Neuronal stem cell (in vitro differentiated cells): ENCODE results near the gene POLR3H.
A peak's percentile ranks its signal among the peaks of the same experiment; 100 is the strongest.

Experiments used
- DNase-seq: peaks from one replicate; pipeline ENCODE4 v3.0.0-alpha.2; 2013; ENCODE audit warnings: low spot score
- H2AFZ ChIP-seq: one replicate; pipeline ENCODE4 v1.6.1; 2013; ENCODE audit warnings: mild to moderate bottlenecking, low read length, inconsistent platforms
- H2AK5ac ChIP-seq: 2 replicates; pipeline ENCODE4 v1.6.1; 2013; ENCODE audit warnings: low read depth, mild to moderate bottlenecking, inconsistent platforms, low read length, moderate library complexity, mixed read lengths
- H2BK120ac ChIP-seq: 2 replicates; pipeline ENCODE4 v1.6.1; 2013; ENCODE audit warnings: low read depth, mild to moderate bottlenecking, inconsistent platforms, low read length, moderate library complexity, mixed read lengths
- H2BK12ac ChIP-seq: one replicate; pipeline ENCODE4 v1.6.1; 2013; ENCODE audit warnings: low read length, inconsistent platforms
- H2BK15ac ChIP-seq: 2 replicates; pipeline ENCODE4 v1.6.1; 2013; ENCODE audit warnings: mild to moderate bottlenecking, low read length, inconsistent platforms, mixed read lengths
- H2BK5ac ChIP-seq: one replicate; pipeline ENCODE4 v1.6.1; 2013; ENCODE audit warnings: inconsistent platforms, mild to moderate bottlenecking, low read length, moderate library complexity
- H3K14ac ChIP-seq: one replicate; pipeline ENCODE4 v1.6.1; 2013; ENCODE audit warnings: low read length, inconsistent platforms
- H3K18ac ChIP-seq: 2 replicates; pipeline ENCODE4 v1.6.1; 2013; ENCODE audit warnings: low read length, inconsistent platforms
- H3K23ac ChIP-seq: 2 replicates; pipeline ENCODE4 v1.6.1; 2013; ENCODE audit warnings: low read depth, mild to moderate bottlenecking, mixed read lengths, low read length, inconsistent platforms; ENCODE audit not compliant: poor library complexity
- H3K27ac ChIP-seq: replicated peaks from 3 replicates; pipeline ENCODE4 v1.5.1; 2013; ENCODE audit warnings: low read length, inconsistent platforms
- H3K27me3 ChIP-seq, 3 experiments: 2 replicates each; pipeline ENCODE4 v1.6.1; 2013; ENCODE audit warnings: low read length in 3 of 3, mild to moderate bottlenecking in 2 of 3, inconsistent platforms in 1 of 3, low read depth in 1 of 3, mixed read lengths in 1 of 3, moderate library complexity in 1 of 3; ENCODE audit not compliant: control insufficient read depth in 3 of 3, insufficient read depth in 3 of 3
- H3K36me3 ChIP-seq, 2 donors: replicated peaks in 1 of 2; 2 replicates each; pipeline ENCODE4 v1.6.1; 2013; ENCODE audit warnings: low read length in 2 of 2; ENCODE audit not compliant: control insufficient read depth in 2 of 2, insufficient read depth in 2 of 2
- H3K4ac ChIP-seq: 2 replicates; pipeline ENCODE4 v1.6.1; 2013; ENCODE audit warnings: inconsistent platforms, mild to moderate bottlenecking, low read length, moderate library complexity
- H3K4me1 ChIP-seq, 2 donors: 1 replicate in 1 of 2; 2 replicates in 1 of 2; pipeline ENCODE4 v1.6.1; 2013; ENCODE audit warnings: low read length in 2 of 2, low read depth in 1 of 2; ENCODE audit not compliant: control insufficient read depth in 2 of 2, insufficient read depth in 1 of 2
- H3K4me2 ChIP-seq: one replicate; pipeline ENCODE4 v1.6.1; 2013; ENCODE audit warnings: mild to moderate bottlenecking, low read length, inconsistent platforms; ENCODE audit not compliant: insufficient read depth, poor library complexity, severe bottlenecking
- H3K4me3 ChIP-seq, 2 donors: 2 replicates each; pipeline ENCODE4 v1.5.1; 2013; ENCODE audit warnings: low read length in 2 of 2, mild to moderate bottlenecking in 2 of 2, inconsistent platforms in 1 of 2, moderate library complexity in 1 of 2
- H3K79me1 ChIP-seq: one replicate; pipeline ENCODE4 v1.6.1; 2013; ENCODE audit warnings: low read depth, mild to moderate bottlenecking, inconsistent platforms, low read length, moderate library complexity
- H3K9ac ChIP-seq: one replicate; pipeline ENCODE4 v1.6.1; 2013; ENCODE audit warnings: mild to moderate bottlenecking, low read depth, low read length, inconsistent platforms; ENCODE audit not compliant: poor library complexity
- H3K9me3 ChIP-seq, 2 donors: replicated peaks in 1 of 2; 2 replicates each; pipeline versions ENCODE3 to v1.6.1; 2013; ENCODE audit warnings: low read length in 2 of 2, mild to moderate bottlenecking in 2 of 2, inconsistent platforms in 1 of 2, low read depth in 1 of 2, mixed read lengths in 1 of 2, moderate library complexity in 1 of 2; ENCODE audit not compliant: control insufficient read depth in 2 of 2, insufficient read depth in 1 of 2
- H4K8ac ChIP-seq: one replicate; pipeline ENCODE4 v1.6.1; 2013; ENCODE audit warnings: low read depth, mild to moderate bottlenecking, inconsistent platforms, low read length, moderate library complexity
- H4K91ac ChIP-seq: one replicate; pipeline ENCODE4 v1.6.1; 2013; ENCODE audit warnings: low read length, low read depth, mild to moderate bottlenecking, inconsistent platforms; ENCODE audit not compliant: poor library complexity
- WGBS, 2 donors: extraction: QIAGEN DNeasy Blood & Tissue Kit; methylation state at CpG; one replicate each; pipeline ENCODE4 v1.1.7; 2013; ENCODE audit warnings: missing lambda C conversion rate in 2 of 2, mixed read lengths in 1 of 2; ENCODE audit not compliant: insufficient read length in 2 of 2, insufficient replicate concordance in 1 of 2; ENCODE audit errors: extremely low coverage in 2 of 2; 5-methylcytosine and 5-hydroxymethylcytosine counted together

The POLR3H gene

GRCh38 chr22:41521126-41521525 is 23.1 kb downstream of the POLR3H start:
- no peak overlapping the region for H3K23ac ChIP-seq

GRCh38 chr22:41518048-41518347 is 26.3 kb downstream of the POLR3H start:
- no peak overlapping the region for H4K8ac ChIP-seq
- peaks cover 34 to 64% of the 10 kb centered on the region in 2 donors for H3K36me3 ChIP-seq
- no peak overlapping the region for H3K27ac ChIP-seq
- DNase-seq = no peak
- H3K23ac ChIP-seq = no peak overlapping the region
- H3K4me1 ChIP-seq = peaks cover under 1 to 5% of the 10 kb centered on the region in 2 donors
- H3K4me3 ChIP-seq = no peak overlapping the region
- no peaks in the 10 kb centered on the region for H3K9me3 ChIP-seq
- no peak overlapping the region for H4K91ac ChIP-seq
- H2AK5ac ChIP-seq = no peak overlapping the region
- H3K79me1 ChIP-seq = peaks cover 3% of the 10 kb centered on the region
- no CpG with 5 or more reads among the region's 7 CpGs for WGBS, 2 donors
- no peak overlapping the region for H2BK15ac ChIP-seq
- H2BK120ac ChIP-seq = no peak overlapping the region
- no peaks in the 10 kb centered on the region for H3K27me3 ChIP-seq
- no peak overlapping the region for H3K4me2 ChIP-seq
- no peak overlapping the region for H2AFZ ChIP-seq
- H3K9ac ChIP-seq = peak overlapping the region; percentile 71
- H2BK12ac ChIP-seq = no peak overlapping the region
- no peak overlapping the region for H3K4ac ChIP-seq
- no peak overlapping the region for H3K18ac ChIP-seq
- H3K14ac ChIP-seq = no peak overlapping the region
- H2BK5ac ChIP-seq = no peak overlapping the region

More at GRCh38 chr22:41521126-41521525, 23.1 kb downstream of the POLR3H start:
- no peak for DNase-seq
- Histone ChIP-seq H2BK12ac (no peak overlapping the region), H2BK15ac (no peak overlapping the region), H2AK5ac (no peak overlapping the region), H3K4me3 (no peak overlapping the region), H3K9me3 (peaks cover 0 to 1% of the 10 kb centered on the region in 2 donors), H3K9ac (no peak overlapping the region), H3K4ac (no peak overlapping the region), H3K18ac (no peak overlapping the region), H4K8ac (no peak overlapping the region), H2AFZ (no peak overlapping the region), H3K27me3 (no peaks in the 10 kb centered on the region), H3K4me2 (no peak overlapping the region), H3K79me1 (peaks cover 9% of the 10 kb centered on the region), H3K27ac (no peak overlapping the region), H2BK120ac (no peak overlapping the region), H3K4me1 (no peaks in the 10 kb centered on the region), H4K91ac (no peak overlapping the region), H3K14ac (no peak overlapping the region), H2BK5ac (no peak overlapping the region), H3K36me3 (peaks cover 31 to 64% of the 10 kb centered on the region in 2 donors)
- WGBS, 2 donors = no CpG with 5 or more reads among the region's 3 CpGs

- Histone ChIP-seq H3K9ac (no peak overlapping the region), H3K4me1 (peaks cover 4 to 10% of the 10 kb centered on the region in 2 donors), H3K18ac (peak overlapping the region; percentile 7), H3K4me2 (no peak overlapping the region), H2BK120ac (no peak overlapping the region), H2AFZ (no peak overlapping the region), H3K4ac (no peak overlapping the region), H3K79me1 (peaks cover 3% of the 10 kb centered on the region), H3K23ac (no peak overlapping the region), H2BK12ac (no peak overlapping the region), H3K9me3 (no peaks in the 10 kb centered on the region), H3K4me3 (no peak overlapping the region), H4K91ac (no peak overlapping the region), H2BK5ac (no peak overlapping the region), H3K36me3 (peaks cover 34 to 64% of the 10 kb centered on the region in 2 donors), H3K27me3 (no peaks in the 10 kb centered on the region), H4K8ac (no peak overlapping the region), H2AK5ac (no peak overlapping the region), H3K14ac (no peak overlapping the region), H2BK15ac (no peak overlapping the region), H3K27ac (no peak overlapping the region)
- WGBS, 2 donors = no CpG with 5 or more reads among the region's 22 CpGs
- DNase-seq = peak; percentile 57
These were observed 26.9 kb downstream of the POLR3H start for GRCh38 chr22:41517172-41518047.

GRCh38 chr22:41516462-41516861 is 27.8 kb downstream of the POLR3H start:
- WGBS, 2 donors = no CpG with 5 or more reads among the region's 8 CpGs
- Histone ChIP-seq H3K27ac (no peak overlapping the region), H3K14ac (no peak overlapping the region), H2BK120ac (no peak overlapping the region), H3K4me1 (peaks cover 4 to 13% of the 10 kb centered on the region in 2 donors), H2BK15ac (no peak overlapping the region), H3K4me3 (no peak overlapping the region), H3K79me1 (peaks cover 3% of the 10 kb centered on the region), H3K27me3 (no peaks in the 10 kb centered on the region), H2BK12ac (no peak overlapping the region), H3K4me2 (no peak overlapping the region), H3K4ac (no peak overlapping the region), H2AK5ac (no peak overlapping the region), H3K36me3 (peaks cover 37 to 72% of the 10 kb centered on the region in 2 donors), H3K18ac (no peak overlapping the region), H3K9me3 (no peaks in the 10 kb centered on the region), H2AFZ (no peak overlapping the region), H3K23ac (no peak overlapping the region), H2BK5ac (no peak overlapping the region), H4K8ac (no peak overlapping the region), H3K9ac (no peak overlapping the region), H4K91ac (no peak overlapping the region)
- DNase-seq = no peak
